HCT116 (cell line): Measurements from ENCODE around the gene KIAA1755. TPM values are rescaled to one million over a fixed set of nuclear protein-coding genes. Genes with fewer than 3 reads are reported as not detected.

ENCODE experiments used
- ATAC-seq: fragments of 200-7000 bp; cut with Tn5 transposase; 2 replicates; pipeline ENCODE4 v1.9.1; 2020; ENCODE audit warnings: mild to moderate bottlenecking, moderate library complexity
- BruUV-seq: library from RNA; stranded (reverse); fragments of 400-500 nt; replicated peaks from 2 replicates; lab custom pipeline; 2021; lab: Mats Ljungman, UMichigan
- CTCF ChIA-PET: fragments of 300-600 bp; sonication (Branson Sonifier 250); formaldehyde crosslinking; loops from one replicate; lab custom pipeline; 2021; ENCODE audit warnings: antibody characterized with exemption; lab: Charles Lee
- POLR2A ChIA-PET: fragments of 300-600, 350-600 bp; sonication (Branson Sonifier 250); formaldehyde crosslinking; loops from one replicate; lab custom pipeline; 2021; ENCODE audit warnings: antibody characterized with exemption; lab: Charles Lee
- RAD21 ChIA-PET, 2 experiments: fragments of 300-600 bp; sonication (Branson Sonifier 250); formaldehyde crosslinking; loops; one replicate each; lab custom pipeline; 2023; ENCODE audit warnings: low total read pairs in 2 of 2; ENCODE audit not compliant: uncharacterized antibody in 2 of 2, unreplicated experiment in 2 of 2, low non-redundant PET in 1 of 2; lab: Charles Lee
- DNase-seq: peaks from one replicate; pipeline ENCODE4 v3.0.0-alpha.2; 2010; ENCODE audit warnings: low read depth, low spot score
- H2AFZ ChIP-seq: fragments of 200-600 bp; shearing (Covaris generic), sonication (generic); 2 replicates; pipeline ENCODE4 v1.6.1; 2017; ENCODE audit warnings: low read depth, mixed run types, mixed read lengths, antibody characterized with exemption, low read length; ENCODE audit not compliant: poor library complexity, severe bottlenecking
- H3K27ac ChIP-seq: 2 replicates; pipeline ENCODE4 v1.5.1; 2012; ENCODE audit warnings: low read depth, low read length
- H3K27me3 ChIP-seq: fragments of 200-600 bp; sonication (generic); 2 replicates; pipeline ENCODE4 v1.6.1; 2016; ENCODE audit warnings: mixed run types, low read length, mixed read lengths; ENCODE audit not compliant: insufficient read depth
- H3K36me3 ChIP-seq, 2 experiments: fragments of 200-500 bp in 1 of 2; fragments of 200-600 bp in 1 of 2; sonication (Bioruptor generic) in 1 of 2; sonication (generic) in 1 of 2; 2 replicates each; pipeline versions ENCODE4 v1.5.1 to v1.6.1; 2014 to 2016; ENCODE audit warnings: low read length in 2 of 2, inconsistent platforms in 1 of 2, mixed read lengths in 1 of 2, mixed run types in 1 of 2; ENCODE audit not compliant: insufficient read depth in 2 of 2, control insufficient read depth in 1 of 2
- H3K4me1 ChIP-seq, 2 experiments: fragments of 200-600 bp in 1 of 2; sonication (generic) in 1 of 2; 2 replicates each; pipeline versions ENCODE4 v1.5.1 to v1.6.1; 2012 to 2017; ENCODE audit warnings: low read length in 2 of 2, inconsistent platforms in 1 of 2, mild to moderate bottlenecking in 1 of 2, mixed read lengths in 1 of 2, mixed run types in 1 of 2, moderate library complexity in 1 of 2; ENCODE audit not compliant: insufficient read depth in 2 of 2, control insufficient read depth in 1 of 2
- H3K4me2 ChIP-seq: fragments of 200-600 bp; sonication (generic); 2 replicates; pipeline ENCODE4 v1.6.1; 2017; ENCODE audit warnings: mixed run types, low read length, mixed read lengths
- H3K4me3 ChIP-seq, 2 experiments: fragments of 200-600 bp in 1 of 2; sonication (generic) in 1 of 2; replicated peaks in 1 of 2; 2 replicates each; pipeline ENCODE4 v1.5.1; 2011 to 2016; ENCODE audit warnings: low read length in 2 of 2, control low read depth in 1 of 2, low read depth in 1 of 2, mild to moderate bottlenecking in 1 of 2, mixed read lengths in 1 of 2, mixed run types in 1 of 2
- H3K79me2 ChIP-seq: fragments of 200-600 bp; sonication (generic); 2 replicates; pipeline ENCODE4 v1.6.1; 2017; ENCODE audit warnings: mild to moderate bottlenecking, mixed run types, low read length, moderate library complexity, mixed read lengths; ENCODE audit not compliant: insufficient read depth
- H3K9ac ChIP-seq: fragments of 200-600 bp; sonication (generic); 2 replicates; pipeline ENCODE4 v1.6.1; 2016; ENCODE audit warnings: low read length, mixed read lengths
- H3K9me2 ChIP-seq: fragments of 200-600 bp; sonication (generic), shearing (Covaris generic); 2 replicates; pipeline ENCODE4 v1.6.1; 2017; ENCODE audit warnings: mixed run types, mild to moderate bottlenecking, moderate library complexity; ENCODE audit not compliant: insufficient read depth
- H3K9me3 ChIP-seq, 2 experiments: fragments of 200-500 bp in 1 of 2; fragments of 200-600 bp in 1 of 2; sonication (Bioruptor generic) in 1 of 2; sonication (generic) in 1 of 2; 2 replicates each; pipeline ENCODE4 v1.6.1; 2014 to 2017; ENCODE audit warnings: low read length in 2 of 2, mixed read lengths in 2 of 2, inconsistent platforms in 1 of 2, low read depth in 1 of 2, mild to moderate bottlenecking in 1 of 2, mixed run types in 1 of 2, moderate library complexity in 1 of 2; ENCODE audit not compliant: control insufficient read depth in 1 of 2, insufficient read depth in 1 of 2
- H4K20me1 ChIP-seq: fragments of 200-600 bp; sonication (generic), shearing (Covaris generic); 2 replicates; pipeline ENCODE4 v1.6.1; 2017; ENCODE audit warnings: mixed run types, mild to moderate bottlenecking, moderate library complexity; ENCODE audit not compliant: insufficient read depth
- CBX3 ChIP-seq: IDR thresholded peaks from 2 replicates; pipeline ENCODE4 v1.6.1; 2012; ENCODE audit warnings: low read depth
- EZH2 ChIP-seq: fragments of 200-600 bp; sonication (generic); IDR thresholded peaks from 2 replicates; pipeline ENCODE4 v1.6.1; 2017; ENCODE audit warnings: antibody characterized with exemption, mixed run types
- FOSL1 ChIP-seq: IDR thresholded peaks from 2 replicates; pipeline ENCODE4 v1.6.1; 2012; ENCODE audit warnings: low read depth
- TCF7L2 ChIP-seq: IDR thresholded peaks from 2 replicates; pipeline ENCODE4 v1.7.0; 2011; ENCODE audit warnings: borderline replicate concordance, inconsistent platforms; ENCODE audit not compliant: insufficient read depth, insufficient read length; ENCODE audit errors: extremely low read depth
- YY1 ChIP-seq: IDR thresholded peaks from 2 replicates; pipeline ENCODE4 v1.6.1; 2011; ENCODE audit warnings: low read length, low read depth, moderate library complexity, mild to moderate bottlenecking; ENCODE audit not compliant: insufficient replicate concordance; ENCODE audit errors: extremely low read depth
- intact Hi-C: fragments of 100-400 bp; cut with micrococcal nuclease; formaldehyde crosslinking; loops from 2 replicates; pipeline ENCODE4 v1.10.0; 2022
- total RNA-seq: library from RNA; stranded (reverse); gene quantifications from one replicate; pipeline ENCODE4 v1.2.1, GENCODE V29; 2021; ENCODE audit not compliant: unreplicated experiment
- TF ChIP-seq, protein P1 (sequence below), 3 experiments: fragments of 200-600 bp in 1 of 3; sonication (generic) in 1 of 3; IDR thresholded peaks in 2 of 3; conservative IDR thresholded peaks in 1 of 3; 2 replicates each; pipeline ENCODE4 v1.5.1; 2012 to 2017; ENCODE audit warnings: low read depth in 2 of 3, low read length in 2 of 3, antibody characterized with exemption in 1 of 3, borderline replicate concordance in 1 of 3, control low read depth in 1 of 3, mild to moderate bottlenecking in 1 of 3, mixed read lengths in 1 of 3, mixed run types in 1 of 3, moderate library complexity in 1 of 3; ENCODE audit not compliant: insufficient read depth in 1 of 3
- TF ChIP-seq, protein P2 (sequence below): IDR thresholded peaks from 2 replicates; pipeline ENCODE4 v1.6.1; 2012

Gene KIAA1755
- total RNA-seq, 1 experiment from 2014 or later = not detected

DNA sequence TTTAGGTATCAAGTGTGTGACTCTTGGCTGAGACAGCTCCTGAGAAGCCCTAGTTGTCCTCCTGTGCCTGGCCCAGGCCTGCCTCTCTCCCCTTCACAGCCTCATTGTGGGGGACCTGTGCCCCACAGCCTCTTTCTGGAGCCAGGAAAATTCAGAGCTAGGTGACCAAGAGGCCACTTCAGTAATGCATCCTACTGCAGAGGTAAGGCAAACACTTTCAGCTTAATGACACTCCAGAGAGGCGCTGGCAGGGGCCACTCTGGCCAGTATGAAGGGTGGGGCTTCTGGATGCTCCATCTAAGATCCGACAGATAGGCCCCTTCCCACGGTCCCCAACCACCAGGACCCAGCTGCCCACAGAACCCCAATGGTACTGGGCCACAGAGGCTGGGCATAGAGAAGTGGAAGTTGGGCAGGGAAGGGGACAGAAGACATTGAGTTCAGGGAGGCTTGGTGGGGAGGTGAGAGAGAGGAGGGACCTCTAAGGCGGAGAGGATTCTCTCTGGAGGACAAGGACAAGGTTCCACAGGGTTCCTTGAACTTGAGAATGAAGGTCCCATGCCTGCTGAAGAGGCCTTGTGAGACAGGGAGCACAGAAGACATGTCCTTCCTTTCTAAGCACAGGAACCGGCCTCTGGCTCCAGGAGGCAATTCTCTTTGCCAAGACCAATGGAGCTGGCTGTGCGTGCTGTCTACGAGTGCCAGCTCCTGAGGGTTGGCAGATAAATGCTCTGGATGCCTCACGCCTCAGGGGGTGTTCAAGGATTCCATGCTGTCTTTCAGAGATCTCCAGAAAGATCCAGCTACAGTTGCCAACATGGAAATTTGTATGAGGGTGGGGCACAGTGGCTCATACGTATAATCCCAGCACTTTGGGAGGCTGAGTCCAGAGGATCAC, 49.1 kb downstream of the KIAA1755 start:
- H4K20me1 ChIP-seq = no peaks in the 10 kb centered on the region
- POLR2A ChIA-PET = interaction anchor here (1.0 kb wide), 1 partner anchor 102 kb away, joined by 5 read pairs; no protein-coding TSS in a partner anchor
- H3K4me2 ChIP-seq = no peak overlapping the region
- DNase-seq = no peak
- no peak overlapping the region for H3K27ac ChIP-seq
- intact Hi-C loops = no loop called here
- CTCF ChIA-PET = interaction anchor here (1.6 kb wide), 1 partner anchor 10 kb away, joined by 7 read pairs; no protein-coding TSS in a partner anchor
- TF ChIP-seq, protein P1, sequence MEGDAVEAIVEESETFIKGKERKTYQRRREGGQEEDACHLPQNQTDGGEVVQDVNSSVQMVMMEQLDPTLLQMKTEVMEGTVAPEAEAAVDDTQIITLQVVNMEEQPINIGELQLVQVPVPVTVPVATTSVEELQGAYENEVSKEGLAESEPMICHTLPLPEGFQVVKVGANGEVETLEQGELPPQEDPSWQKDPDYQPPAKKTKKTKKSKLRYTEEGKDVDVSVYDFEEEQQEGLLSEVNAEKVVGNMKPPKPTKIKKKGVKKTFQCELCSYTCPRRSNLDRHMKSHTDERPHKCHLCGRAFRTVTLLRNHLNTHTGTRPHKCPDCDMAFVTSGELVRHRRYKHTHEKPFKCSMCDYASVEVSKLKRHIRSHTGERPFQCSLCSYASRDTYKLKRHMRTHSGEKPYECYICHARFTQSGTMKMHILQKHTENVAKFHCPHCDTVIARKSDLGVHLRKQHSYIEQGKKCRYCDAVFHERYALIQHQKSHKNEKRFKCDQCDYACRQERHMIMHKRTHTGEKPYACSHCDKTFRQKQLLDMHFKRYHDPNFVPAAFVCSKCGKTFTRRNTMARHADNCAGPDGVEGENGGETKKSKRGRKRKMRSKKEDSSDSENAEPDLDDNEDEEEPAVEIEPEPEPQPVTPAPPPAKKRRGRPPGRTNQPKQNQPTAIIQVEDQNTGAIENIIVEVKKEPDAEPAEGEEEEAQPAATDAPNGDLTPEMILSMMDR (IDR thresholded peaks at IDR 0.05 in 2 of 3, conservative IDR thresholded peaks at IDR 0.05 in 1 of 3; ENCODE audit: borderline replicate concordance in 1 of 3, insufficient read depth in 1 of 3, low read depth in 2 of 3, low read length in 2 of 3) = no peak
- TF ChIP-seq TCF7L2 (no peak), YY1 (no peak)
- no TSS peak for BruUV-seq
- H3K9ac ChIP-seq = no peak overlapping the region
- no peak overlapping the region for H2AFZ ChIP-seq
- no peaks in the 10 kb centered on the region for H3K9me2 ChIP-seq
- H3K4me1 ChIP-seq = no peaks in the 10 kb centered on the region
- no peak for ATAC-seq
- no peaks in the 10 kb centered on the region for H3K79me2 ChIP-seq
- H3K27me3 ChIP-seq = no peaks in the 10 kb centered on the region
- no peak overlapping the region for H3K4me3 ChIP-seq
- H3K9me3 ChIP-seq = no peaks in the 10 kb centered on the region
- RAD21 ChIA-PET = no interaction called here
- no peaks in the 10 kb centered on the region for H3K36me3 ChIP-seq

DNA sequence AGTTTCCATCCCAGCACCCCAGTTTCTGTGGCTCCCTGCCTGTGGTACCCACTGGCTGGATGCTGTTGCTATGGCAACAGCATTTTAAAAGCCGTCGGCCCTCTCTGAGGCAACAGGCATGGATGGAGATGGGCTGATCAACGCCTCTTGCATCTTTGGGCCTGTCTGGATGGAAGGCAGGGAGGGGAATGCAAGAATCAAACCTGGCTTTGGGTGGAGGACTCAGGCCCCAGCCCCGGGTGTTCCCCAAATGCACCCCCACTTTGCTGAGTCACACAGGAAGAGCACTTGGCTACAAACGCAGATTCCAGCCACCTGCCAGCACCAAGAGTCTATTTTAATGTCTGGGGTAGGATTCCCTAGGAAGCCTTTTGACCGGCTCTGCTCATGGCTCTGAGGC, 49.8 kb downstream of the KIAA1755 start:
- no peak overlapping the region for H3K4me3 ChIP-seq

More for the DNA sequence above, 49.8 kb downstream of the KIAA1755 start:
- no peaks in the 10 kb centered on the region for H3K27me3 ChIP-seq
- ChIA-PET POLR2A (no interaction called here), RAD21 (no interaction called here), CTCF (no interaction called here)
- H3K9me2 ChIP-seq = no peaks in the 10 kb centered on the region
- intact Hi-C loops = no loop called here
- no peaks in the 10 kb centered on the region for H3K36me3 ChIP-seq
- H3K4me1 ChIP-seq = no peaks in the 10 kb centered on the region
- no TSS peak for BruUV-seq
- no peak for ATAC-seq
- H3K79me2 ChIP-seq = no peaks in the 10 kb centered on the region
- no peak overlapping the region for H2AFZ ChIP-seq
- no peak for TF ChIP-seq FOSL1
- TF ChIP-seq EZH2 = no peak
- TF ChIP-seq, protein P2, sequence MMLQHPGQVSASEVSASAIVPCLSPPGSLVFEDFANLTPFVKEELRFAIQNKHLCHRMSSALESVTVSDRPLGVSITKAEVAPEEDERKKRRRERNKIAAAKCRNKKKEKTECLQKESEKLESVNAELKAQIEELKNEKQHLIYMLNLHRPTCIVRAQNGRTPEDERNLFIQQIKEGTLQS = no peak
- no peak for TF ChIP-seq CBX3
- TF ChIP-seq, protein P1 (IDR thresholded peaks at IDR 0.05 in 2 of 3, conservative IDR thresholded peaks at IDR 0.05 in 1 of 3; ENCODE audit: borderline replicate concordance in 1 of 3, insufficient read depth in 1 of 3, low read depth in 2 of 3, low read length in 2 of 3) = no peak
- H3K9me3 ChIP-seq = no peaks in the 10 kb centered on the region
- no peak overlapping the region for H3K9ac ChIP-seq
- H3K4me2 ChIP-seq = no peak overlapping the region
- no peaks in the 10 kb centered on the region for H4K20me1 ChIP-seq
- no peak for DNase-seq
- H3K27ac ChIP-seq = no peak overlapping the region
